ENCODE results near the gene ICE2. TPM values are rescaled to one million over a fixed set of nuclear protein-coding genes. Genes with fewer than 3 reads are reported as not detected.

ICE2 gene
- total RNA-seq, 1 donor from 2014 or later = 51.0 TPM

GRCh38 chr15:60496853-60497252 lies 17.9 kb upstream of the ICE2 start:
- no peak for DNase-seq (ENCODE audit: low spot score)

GRCh38 chr15:60494108-60494507 lies 15.2 kb upstream of the ICE2 start:
- no peak for DNase-seq (ENCODE audit: low spot score)

DNA sequence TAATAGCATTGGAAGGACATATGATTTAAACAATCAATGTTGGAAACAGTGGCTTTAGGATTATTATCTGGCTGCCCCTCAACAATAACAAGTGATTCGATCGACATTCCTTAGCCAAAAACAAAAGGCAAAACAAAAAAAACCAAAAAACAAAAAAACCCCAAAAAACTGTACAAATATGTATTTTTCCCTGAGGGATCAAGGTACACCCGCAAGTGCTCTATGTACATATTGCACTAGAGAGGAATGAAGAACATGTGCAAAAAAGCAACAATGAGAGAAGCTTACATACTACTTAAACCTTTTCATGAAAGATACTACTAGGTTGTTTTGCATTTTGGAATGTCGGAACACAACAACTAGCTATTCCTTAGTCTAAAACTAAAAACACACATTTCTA lies 14.2 kb upstream of the ICE2 start:
- no peak for DNase-seq (ENCODE audit: low spot score)

GRCh38 chr15:60486742-60487141 lies 7.8 kb upstream of the ICE2 start:
- no peak for DNase-seq (ENCODE audit: low spot score)

- DNase-seq (ENCODE audit: low spot score) = no peak
Observed at GRCh38 chr15:60485365-60486055, 6.6 kb upstream of the ICE2 start.

DNA sequence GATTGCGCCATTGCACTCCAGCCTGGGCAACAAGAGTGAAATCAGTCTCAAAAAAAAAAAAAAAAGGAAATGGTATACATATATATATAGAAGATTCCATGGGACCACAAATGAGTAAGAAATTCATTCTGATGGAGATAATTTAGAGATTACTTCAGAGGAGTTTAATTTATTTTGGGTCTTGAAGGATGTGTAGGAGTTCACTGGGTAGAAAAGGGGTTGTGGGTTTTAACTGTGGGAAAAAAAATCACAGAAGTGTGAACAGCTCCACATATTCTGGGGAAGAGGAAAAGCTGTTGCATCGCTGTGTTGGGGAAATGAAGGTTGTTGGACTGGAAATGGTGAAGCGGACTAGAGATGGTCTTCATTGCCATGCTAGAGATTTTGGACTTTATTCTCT lies 4.1 kb upstream of the ICE2 start:
- no peak for DNase-seq (ENCODE audit: low spot score)

DNA sequence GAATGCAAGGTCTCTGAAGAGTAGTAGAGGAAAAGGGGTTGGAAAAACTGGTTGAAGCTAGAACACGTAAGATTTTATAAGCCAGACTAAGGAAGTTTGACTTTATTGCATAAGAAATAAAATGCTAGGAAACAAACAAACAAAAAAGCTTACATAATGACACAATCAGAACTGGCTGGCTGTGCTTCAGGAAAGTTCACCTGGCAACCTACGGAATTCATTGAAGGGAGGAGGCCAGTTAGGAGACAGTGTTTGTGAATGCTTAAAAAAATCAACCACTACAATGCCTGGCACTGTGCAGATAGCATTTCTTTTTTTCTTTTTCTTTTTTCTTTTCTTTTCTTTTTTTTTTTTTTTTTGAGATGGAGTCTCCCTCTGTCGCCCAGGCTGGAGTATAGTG lies 1.9 kb upstream of the ICE2 start:
- DNase-seq (ENCODE audit: low spot score) = no peak

DNA sequence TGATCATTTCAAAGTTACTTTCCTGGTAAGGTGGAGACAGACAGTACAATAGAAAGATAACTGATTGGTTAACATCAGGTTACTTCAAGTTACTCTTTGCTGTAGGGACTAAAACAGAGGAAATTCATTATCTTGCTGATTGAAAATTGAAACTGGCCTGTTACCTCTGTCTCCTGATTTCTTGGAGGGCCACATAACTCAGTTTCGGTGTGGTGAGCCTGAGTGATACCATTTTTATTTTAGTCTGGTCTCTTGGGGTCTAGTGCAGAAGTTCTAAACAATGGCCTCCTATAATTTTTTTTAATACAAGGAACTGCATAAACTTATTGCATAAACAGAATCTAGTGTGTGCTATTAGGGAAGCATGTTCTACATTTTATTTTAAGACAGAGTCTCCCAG lies 1.2 kb upstream of the ICE2 start:
- peak; percentile 2 for DNase-seq (ENCODE audit: low spot score)

GRCh38 chr15:60479361-60480110 lies 594 bp upstream of the ICE2 start:
- DNase-seq (ENCODE audit: low spot score) = peak; percentile 12

DNA sequence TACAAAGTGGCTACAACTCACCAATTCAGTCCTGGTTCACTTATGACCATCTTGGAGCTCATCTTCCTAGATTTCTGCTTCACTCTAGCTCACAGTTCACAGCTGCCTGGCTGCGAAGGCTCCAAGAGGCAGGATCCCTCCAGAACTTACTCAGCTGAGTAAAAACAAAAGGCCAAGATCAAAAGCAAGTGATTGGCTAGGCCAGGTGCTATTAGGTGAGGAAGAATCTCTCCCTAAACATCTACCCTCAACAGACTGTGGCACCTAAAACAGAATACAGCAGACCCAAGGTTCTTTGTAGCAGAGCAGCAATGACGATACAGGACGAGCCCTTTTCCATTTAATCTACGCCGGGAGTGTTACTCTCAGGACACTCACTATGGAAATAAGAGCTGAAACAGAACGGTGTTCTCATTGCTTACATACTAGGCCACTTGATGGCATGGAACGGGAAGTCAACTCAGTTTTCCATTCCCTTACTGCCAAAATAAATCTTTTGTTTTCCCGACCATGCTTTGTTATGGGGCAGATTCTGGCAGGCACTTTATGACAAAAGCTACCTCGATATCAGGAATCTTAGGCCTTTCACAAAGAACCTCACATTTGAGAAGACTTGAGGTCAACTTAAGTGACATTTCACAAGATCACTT lies 901 bp downstream of the ICE2 start:
- peak; percentile 49 for DNase-seq (ENCODE audit: low spot score)

DNA sequence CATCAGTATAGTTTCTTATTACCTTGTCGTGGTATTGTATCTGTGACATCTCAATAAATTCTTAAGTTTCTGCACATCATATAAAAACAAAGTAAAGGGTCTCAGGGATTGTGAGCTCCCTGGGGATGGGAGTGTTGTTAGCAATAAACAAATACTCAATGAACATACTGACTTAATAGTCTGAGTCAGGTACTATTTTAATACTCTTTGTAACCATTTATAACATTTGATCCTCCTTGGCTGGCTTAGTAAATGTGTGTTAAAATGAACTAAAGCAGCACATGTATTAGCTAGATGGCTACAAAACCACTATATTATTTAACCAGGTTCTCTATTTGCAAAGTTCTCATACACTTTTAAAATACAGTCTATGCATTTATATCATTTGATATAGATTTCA lies 1.8 kb downstream of the ICE2 start:
- DNase-seq (ENCODE audit: low spot score) = no peak

GRCh38 chr15:60476713-60477112 lies 2.2 kb downstream of the ICE2 start:
- no peak for DNase-seq (ENCODE audit: low spot score)

- no peak for DNase-seq (ENCODE audit: low spot score)
Observed at GRCh38 chr15:60473135-60473534, 5.8 kb downstream of the ICE2 start.

GRCh38 chr15:60471314-60471713 lies 7.6 kb downstream of the ICE2 start:
- no peak for DNase-seq (ENCODE audit: low spot score)

DNA sequence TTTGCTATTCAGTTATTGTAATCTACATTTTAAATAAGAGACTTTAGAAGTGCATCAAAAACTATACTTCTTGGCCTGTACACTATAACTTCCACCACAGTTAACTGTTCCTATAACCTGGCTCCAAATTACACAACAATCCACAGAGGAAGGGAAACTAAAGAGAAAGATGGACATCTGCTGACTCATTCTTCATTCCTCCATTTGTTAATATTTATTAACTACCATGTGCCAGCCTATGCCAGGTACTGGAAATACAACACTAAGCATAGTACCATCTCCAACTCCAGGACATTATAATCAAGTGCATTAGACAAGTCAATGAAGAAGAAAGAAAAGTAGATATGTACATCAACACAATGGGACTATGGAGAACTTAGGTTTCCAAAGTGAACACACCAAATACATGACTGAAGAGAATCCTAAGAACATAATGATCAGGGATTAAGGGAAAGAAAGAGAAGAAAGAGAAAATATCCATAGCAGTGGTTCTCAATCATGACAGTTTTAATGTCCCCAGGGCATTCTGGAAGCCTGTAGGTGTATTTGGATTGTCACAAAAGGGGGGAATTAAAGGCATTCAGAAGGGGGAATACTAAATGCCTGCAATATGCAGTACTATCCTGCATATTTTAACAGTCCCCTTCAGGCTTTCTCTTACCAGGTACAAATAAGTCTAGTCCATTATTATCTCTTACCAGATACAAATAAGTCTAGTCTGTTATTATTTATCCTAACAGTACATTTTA lies 8.9 kb downstream of the ICE2 start:
- no peak for DNase-seq (ENCODE audit: low spot score)

GRCh38 chr15:60464836-60465630 lies 13.9 kb downstream of the ICE2 start:
- DNase-seq (ENCODE audit: low spot score) = no peak

DNA sequence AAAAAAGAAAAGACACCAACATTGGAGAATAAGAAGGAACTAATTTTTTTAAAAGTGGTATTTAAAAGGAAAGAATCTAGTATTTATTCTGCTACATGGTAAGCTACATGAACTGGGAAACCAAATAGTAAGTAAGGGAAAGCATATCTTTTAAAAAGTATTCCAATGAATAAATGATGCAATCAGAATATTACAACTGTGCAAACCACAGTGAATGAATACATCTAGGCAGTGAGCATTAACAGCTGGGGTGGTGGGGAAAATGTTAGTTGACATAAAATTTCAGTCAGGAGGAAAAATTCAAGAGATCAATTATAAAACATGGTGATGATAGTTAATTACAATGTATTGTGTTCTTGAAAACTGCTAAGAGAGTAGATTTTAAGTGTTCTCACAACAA lies 16.9 kb downstream of the ICE2 start:
- no peak for DNase-seq (ENCODE audit: low spot score)

GRCh38 chr15:60460931-60461330 lies 18.0 kb downstream of the ICE2 start:
- DNase-seq (ENCODE audit: low spot score) = no peak

GRCh38 chr15:60458721-60459120 lies 20.2 kb downstream of the ICE2 start:
- DNase-seq (ENCODE audit: low spot score) = no peak

DNA sequence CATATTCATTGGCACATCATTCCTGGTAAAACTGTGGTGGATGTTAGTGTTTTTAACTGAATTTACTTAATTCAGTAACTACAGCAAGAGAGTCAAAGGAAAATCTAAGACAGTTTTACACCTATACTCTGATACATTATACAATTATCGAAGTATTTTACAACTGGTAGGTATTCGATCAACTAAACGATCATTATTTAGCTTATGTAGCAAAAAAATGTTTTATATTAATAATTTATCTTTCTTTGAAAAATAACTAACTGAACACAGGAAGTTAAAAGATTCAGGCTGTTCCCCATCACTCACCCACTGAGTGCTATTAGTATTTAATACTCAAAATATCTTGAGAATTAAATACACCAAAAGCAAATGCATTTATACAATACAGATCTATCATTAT lies 21.0 kb downstream of the ICE2 start:
- DNase-seq (ENCODE audit: low spot score) = no peak

DNA sequence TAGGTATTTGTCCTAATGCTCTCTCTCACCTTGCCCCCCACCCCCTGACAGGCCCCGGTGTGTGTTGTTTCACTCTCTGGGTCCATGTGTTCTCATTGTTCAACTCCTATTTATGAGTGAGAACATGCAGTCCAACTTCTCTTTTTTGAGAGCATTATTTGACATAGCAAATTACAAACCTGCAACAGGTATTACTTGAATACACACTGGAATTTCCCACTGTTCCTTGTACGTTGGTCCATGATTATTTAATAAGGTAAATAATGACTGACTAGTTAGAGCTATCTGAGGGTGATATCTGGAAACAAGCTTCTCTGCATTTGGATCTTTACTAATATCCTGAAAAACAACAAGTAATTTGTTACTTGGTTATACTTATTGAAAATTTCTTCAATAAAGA lies 24.1 kb downstream of the ICE2 start:
- DNase-seq (ENCODE audit: low spot score) = no peak

All from umbilical cord (tissue), 2 donors.